Neuronal stem cell (in vitro differentiated cells): ENCODE measurements around the gene SYN1.

Experiments
- DNase-seq: peaks from one replicate; pipeline ENCODE4 v3.0.0-alpha.2; 2013; ENCODE audit warnings: low spot score
- H2AFZ ChIP-seq: one replicate; pipeline ENCODE4 v1.6.1; 2013; ENCODE audit warnings: mild to moderate bottlenecking, low read length, inconsistent platforms
- H2AK5ac ChIP-seq: 2 replicates; pipeline ENCODE4 v1.6.1; 2013; ENCODE audit warnings: low read depth, mild to moderate bottlenecking, inconsistent platforms, low read length, moderate library complexity, mixed read lengths
- H2BK120ac ChIP-seq: 2 replicates; pipeline ENCODE4 v1.6.1; 2013; ENCODE audit warnings: low read depth, mild to moderate bottlenecking, inconsistent platforms, low read length, moderate library complexity, mixed read lengths
- H2BK12ac ChIP-seq: one replicate; pipeline ENCODE4 v1.6.1; 2013; ENCODE audit warnings: low read length, inconsistent platforms
- H2BK15ac ChIP-seq: 2 replicates; pipeline ENCODE4 v1.6.1; 2013; ENCODE audit warnings: mild to moderate bottlenecking, low read length, inconsistent platforms, mixed read lengths
- H2BK5ac ChIP-seq: one replicate; pipeline ENCODE4 v1.6.1; 2013; ENCODE audit warnings: inconsistent platforms, mild to moderate bottlenecking, low read length, moderate library complexity
- H3K14ac ChIP-seq: one replicate; pipeline ENCODE4 v1.6.1; 2013; ENCODE audit warnings: low read length, inconsistent platforms
- H3K18ac ChIP-seq: 2 replicates; pipeline ENCODE4 v1.6.1; 2013; ENCODE audit warnings: low read length, inconsistent platforms
- H3K23ac ChIP-seq: 2 replicates; pipeline ENCODE4 v1.6.1; 2013; ENCODE audit warnings: low read depth, mild to moderate bottlenecking, mixed read lengths, low read length, inconsistent platforms; ENCODE audit not compliant: poor library complexity
- H3K27ac ChIP-seq: replicated peaks from 3 replicates; pipeline ENCODE4 v1.5.1; 2013; ENCODE audit warnings: low read length, inconsistent platforms
- H3K27me3 ChIP-seq, 3 experiments: 2 replicates each; pipeline ENCODE4 v1.6.1; 2013; ENCODE audit warnings: low read length in 3 of 3, mild to moderate bottlenecking in 2 of 3, inconsistent platforms in 1 of 3, low read depth in 1 of 3, mixed read lengths in 1 of 3, moderate library complexity in 1 of 3; ENCODE audit not compliant: control insufficient read depth in 3 of 3, insufficient read depth in 3 of 3
- H3K36me3 ChIP-seq, 2 donors: replicated peaks in 1 of 2; 2 replicates each; pipeline ENCODE4 v1.6.1; 2013; ENCODE audit warnings: low read length in 2 of 2; ENCODE audit not compliant: control insufficient read depth in 2 of 2, insufficient read depth in 2 of 2
- H3K4ac ChIP-seq: 2 replicates; pipeline ENCODE4 v1.6.1; 2013; ENCODE audit warnings: inconsistent platforms, mild to moderate bottlenecking, low read length, moderate library complexity
- H3K4me1 ChIP-seq, 2 donors: 1 replicate in 1 of 2; 2 replicates in 1 of 2; pipeline ENCODE4 v1.6.1; 2013; ENCODE audit warnings: low read length in 2 of 2, low read depth in 1 of 2; ENCODE audit not compliant: control insufficient read depth in 2 of 2, insufficient read depth in 1 of 2
- H3K4me2 ChIP-seq: one replicate; pipeline ENCODE4 v1.6.1; 2013; ENCODE audit warnings: mild to moderate bottlenecking, low read length, inconsistent platforms; ENCODE audit not compliant: insufficient read depth, poor library complexity, severe bottlenecking
- H3K4me3 ChIP-seq, 2 donors: 2 replicates each; pipeline ENCODE4 v1.5.1; 2013; ENCODE audit warnings: low read length in 2 of 2, mild to moderate bottlenecking in 2 of 2, inconsistent platforms in 1 of 2, moderate library complexity in 1 of 2
- H3K79me1 ChIP-seq: one replicate; pipeline ENCODE4 v1.6.1; 2013; ENCODE audit warnings: low read depth, mild to moderate bottlenecking, inconsistent platforms, low read length, moderate library complexity
- H3K9ac ChIP-seq: one replicate; pipeline ENCODE4 v1.6.1; 2013; ENCODE audit warnings: mild to moderate bottlenecking, low read depth, low read length, inconsistent platforms; ENCODE audit not compliant: poor library complexity
- H3K9me3 ChIP-seq, 2 donors: replicated peaks in 1 of 2; 2 replicates each; pipeline versions ENCODE3 to v1.6.1; 2013; ENCODE audit warnings: low read length in 2 of 2, mild to moderate bottlenecking in 2 of 2, inconsistent platforms in 1 of 2, low read depth in 1 of 2, mixed read lengths in 1 of 2, moderate library complexity in 1 of 2; ENCODE audit not compliant: control insufficient read depth in 2 of 2, insufficient read depth in 1 of 2
- H4K8ac ChIP-seq: one replicate; pipeline ENCODE4 v1.6.1; 2013; ENCODE audit warnings: low read depth, mild to moderate bottlenecking, inconsistent platforms, low read length, moderate library complexity
- H4K91ac ChIP-seq: one replicate; pipeline ENCODE4 v1.6.1; 2013; ENCODE audit warnings: low read length, low read depth, mild to moderate bottlenecking, inconsistent platforms; ENCODE audit not compliant: poor library complexity
- WGBS, 2 donors: extraction: QIAGEN DNeasy Blood & Tissue Kit; methylation state at CpG; one replicate each; pipeline ENCODE4 v1.1.7; 2013; ENCODE audit warnings: missing lambda C conversion rate in 2 of 2, mixed read lengths in 1 of 2; ENCODE audit not compliant: insufficient read length in 2 of 2, insufficient replicate concordance in 1 of 2; ENCODE audit errors: extremely low coverage in 2 of 2; 5-methylcytosine and 5-hydroxymethylcytosine counted together

SYN1 gene

DNA sequence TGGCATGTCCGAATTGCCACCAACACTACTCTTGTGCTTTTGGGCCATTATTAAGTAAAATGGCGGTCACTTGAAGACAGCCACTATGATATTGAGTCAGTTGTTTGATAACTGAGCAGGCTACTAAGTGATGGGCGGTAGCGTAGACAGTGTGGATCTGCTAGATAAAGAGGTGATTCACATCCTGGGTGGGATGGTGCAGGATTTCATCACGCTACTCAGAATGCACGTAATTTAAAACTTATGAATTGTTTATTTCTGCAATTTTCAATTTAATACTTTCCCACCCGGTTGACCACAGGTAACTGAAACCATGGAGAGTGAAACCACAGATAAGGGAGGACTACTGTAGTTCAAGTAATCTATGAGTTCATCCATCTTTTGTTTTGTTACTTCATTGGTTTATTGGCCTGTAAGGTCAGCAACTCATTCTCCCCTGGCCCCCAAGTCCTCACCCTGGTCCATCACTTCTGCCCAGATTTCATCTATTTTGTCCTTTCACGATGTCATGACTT lies 55.8 kb downstream of the SYN1 start:
- no peak overlapping the region for H4K8ac ChIP-seq

DNA sequence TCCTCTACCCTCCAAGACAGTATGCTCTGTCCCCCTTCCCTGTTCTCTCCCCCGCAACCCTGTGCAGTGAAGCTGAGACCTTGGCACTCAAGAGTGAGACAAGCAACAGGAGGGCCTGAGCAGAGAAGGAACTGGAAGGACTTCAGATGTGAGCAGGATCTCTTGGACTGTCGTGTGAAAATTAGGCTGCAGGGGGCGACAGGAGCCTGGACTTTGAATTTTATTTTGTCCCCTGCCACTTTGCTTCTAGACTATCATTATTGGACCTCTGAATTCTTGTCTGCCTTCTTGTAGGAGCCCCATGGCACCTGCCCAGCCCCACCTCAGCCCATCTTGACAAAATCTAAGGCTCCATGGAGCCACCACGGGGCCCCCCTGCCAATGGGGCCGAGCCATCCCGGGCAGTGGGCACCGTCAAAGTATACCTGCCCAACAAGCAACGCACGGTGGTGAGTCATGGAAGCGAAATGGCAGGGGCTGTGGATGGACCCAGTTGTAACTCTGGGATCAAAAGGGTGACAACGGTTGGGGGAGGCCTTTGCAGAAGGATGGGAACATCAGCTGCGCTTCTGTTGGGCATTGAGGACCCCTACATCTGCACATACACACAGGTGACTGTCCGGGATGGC lies 56.9 kb downstream of the SYN1 start:
- no peak overlapping the region for H2AFZ ChIP-seq
- DNase-seq, result no peak
- no peak overlapping the region for H3K18ac ChIP-seq
- WGBS, 2 donors, result no CpG with 5 or more reads among the region's 13 CpGs
- no peaks in the 10 kb centered on the region for H3K27me3 ChIP-seq
- no peaks in the 10 kb centered on the region for H3K9me3 ChIP-seq
- peak overlapping the region in 1 of 2 donors; percentile 13 for H3K4me3 ChIP-seq
- H4K8ac ChIP-seq, result no peak overlapping the region
- no peak overlapping the region for H2BK15ac ChIP-seq
- H3K14ac ChIP-seq, result no peak overlapping the region
- peaks cover 4% of the 10 kb centered on the region for H3K79me1 ChIP-seq
- H2BK12ac ChIP-seq, result no peak overlapping the region
- H3K36me3 ChIP-seq, result peaks cover 10 to 47% of the 10 kb centered on the region in 2 donors
- H2BK120ac ChIP-seq, result no peak overlapping the region
- no peak overlapping the region for H3K23ac ChIP-seq
- H2BK5ac ChIP-seq, result no peak overlapping the region
- H2AK5ac ChIP-seq, result no peak overlapping the region
- no peak overlapping the region for H3K4ac ChIP-seq
- H3K9ac ChIP-seq, result no peak overlapping the region
- no peak overlapping the region for H3K27ac ChIP-seq
- no peak overlapping the region for H3K4me2 ChIP-seq
- H3K4me1 ChIP-seq, result peaks cover 2 to 3% of the 10 kb centered on the region in 2 donors
- no peak overlapping the region for H4K91ac ChIP-seq

More for the DNA sequence above, 55.8 kb downstream of the SYN1 start:
- Histone ChIP-seq H2BK12ac (no peak overlapping the region), H2AFZ (no peak overlapping the region), H4K91ac (no peak overlapping the region), H2AK5ac (no peak overlapping the region), H3K4me1 (peaks cover 2 to 3% of the 10 kb centered on the region in 2 donors), H3K27ac (no peak overlapping the region), H3K4me2 (no peak overlapping the region), H3K14ac (no peak overlapping the region), H3K79me1 (peaks cover 4% of the 10 kb centered on the region), H3K27me3 (no peaks in the 10 kb centered on the region), H2BK120ac (no peak overlapping the region), H3K23ac (no peak overlapping the region), H3K4me3 (no peak overlapping the region), H3K36me3 (peaks cover 15 to 58% of the 10 kb centered on the region in 2 donors), H3K18ac (no peak overlapping the region), H2BK5ac (no peak overlapping the region), H3K4ac (no peak overlapping the region), H2BK15ac (no peak overlapping the region), H3K9me3 (no peaks in the 10 kb centered on the region), H3K9ac (no peak overlapping the region)
- WGBS, 2 donors, result no CpG with 5 or more reads among the region's 8 CpGs
- DNase-seq, result no peak

DNA sequence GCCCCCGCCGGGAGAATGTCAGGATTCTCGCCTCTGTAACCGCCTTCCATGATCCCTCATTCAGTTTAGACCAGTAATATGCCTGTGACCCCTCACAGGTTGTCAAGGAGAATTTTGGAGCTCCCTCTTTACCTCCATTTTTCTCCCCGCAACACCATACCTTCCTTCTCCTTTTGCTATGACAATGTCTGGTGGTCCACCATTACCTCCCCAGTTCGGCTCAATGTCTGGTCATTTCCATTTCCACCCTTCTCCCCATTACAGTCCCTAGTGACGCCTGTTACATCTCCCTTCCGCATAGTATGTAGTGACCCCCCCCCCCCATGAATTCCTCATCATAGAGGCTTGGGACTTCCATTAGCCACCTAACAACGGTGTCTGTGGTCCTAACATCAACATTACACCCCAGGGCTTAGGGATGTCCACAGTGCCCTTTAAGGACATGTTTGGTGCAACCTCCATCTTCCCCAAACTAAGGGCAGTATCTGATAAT lies 58.0 kb downstream of the SYN1 start:
- Histone ChIP-seq H3K18ac (no peak overlapping the region), H2BK12ac (no peak overlapping the region), H4K8ac (no peak overlapping the region), H3K27ac (no peak overlapping the region), H3K9ac (peak overlapping the region; percentile 4), H2AFZ (peak overlapping the region; percentile 98), H3K36me3 (peaks cover 7 to 37% of the 10 kb centered on the region in 2 donors), H4K91ac (no peak overlapping the region), H3K4ac (no peak overlapping the region), H2BK5ac (no peak overlapping the region), H3K4me1 (peaks cover 2 to 3% of the 10 kb centered on the region in 2 donors), H3K23ac (no peak overlapping the region), H3K4me2 (peak overlapping the region; percentile 48), H3K9me3 (no peaks in the 10 kb centered on the region), H3K27me3 (no peaks in the 10 kb centered on the region), H3K79me1 (peaks cover 4% of the 10 kb centered on the region), H3K14ac (no peak overlapping the region), H2BK15ac (no peak overlapping the region), H2AK5ac (no peak overlapping the region), H3K4me3 (peak overlapping the region; percentile 76 to 93), H2BK120ac (no peak overlapping the region)
- no CpG with 5 or more reads among the region's 9 CpGs for WGBS, 2 donors
- no peak for DNase-seq

DNA sequence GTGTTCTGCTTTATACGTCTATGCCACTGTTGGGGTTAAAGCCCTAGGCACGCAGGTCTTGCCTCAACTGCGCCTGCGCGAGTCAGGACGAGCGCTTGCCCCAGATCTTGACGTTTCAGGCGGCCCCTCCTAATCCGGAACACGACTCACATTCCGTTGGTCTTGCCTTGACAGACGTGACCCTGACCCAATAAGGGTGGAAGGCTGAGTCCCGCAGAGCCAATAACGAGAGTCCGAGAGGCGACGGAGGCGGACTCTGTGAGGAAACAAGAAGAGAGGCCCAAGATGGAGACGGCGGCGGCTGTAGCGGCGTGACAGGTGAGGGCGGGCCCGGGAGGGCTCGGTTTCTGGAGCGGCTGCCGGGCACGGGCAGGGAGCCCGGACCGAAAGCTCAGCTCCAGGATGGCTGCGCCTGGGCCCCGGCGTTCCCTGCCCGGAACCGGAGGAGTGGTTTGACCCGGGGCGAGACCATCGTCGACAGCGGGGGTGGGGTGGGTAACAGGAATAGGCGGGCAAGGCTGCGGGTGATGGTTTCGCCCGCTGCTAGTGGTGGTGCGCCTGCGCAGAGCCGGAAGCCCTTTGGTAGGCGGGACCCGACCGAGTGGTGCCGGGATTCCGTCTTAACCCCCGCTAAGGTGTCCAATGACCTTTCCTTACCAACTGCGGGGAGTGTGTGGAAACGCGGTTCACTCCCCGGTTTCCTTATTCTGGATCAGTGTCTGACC lies 58.6 kb downstream of the SYN1 start, which contains the start of gene ARAF:
Gene ARAF, plus strand, starts transcription at position 272 of the 725 bp plus-strand sequence. CDS start 1,763 bp downstream, outside the sequence.
- Histone ChIP-seq H3K9me3 (no peaks in the 10 kb centered on the region), H3K14ac (no peak within 1 kb of the TSS), H2AFZ (peak within 1 kb of the TSS; percentile 98), H3K36me3 (peaks cover 7 to 32% of the 10 kb centered on the region in 2 donors), H3K27ac (peak within 1 kb of the TSS; percentile 76), H2AK5ac (no peak within 1 kb of the TSS), H4K91ac (no peak within 1 kb of the TSS), H4K8ac (no peak within 1 kb of the TSS), H3K4ac (no peak within 1 kb of the TSS), H3K27me3 (no peaks in the 10 kb centered on the region), H3K79me1 (peaks cover 4% of the 10 kb centered on the region), H3K4me3 (peak within 1 kb of the TSS; percentile 76 to 93), H2BK5ac (no peak within 1 kb of the TSS), H3K18ac (peak within 1 kb of the TSS; percentile 77), H3K9ac (peak within 1 kb of the TSS; percentile 57), H2BK120ac (no peak within 1 kb of the TSS), H3K4me1 (peaks cover 2 to 3% of the 10 kb centered on the region in 2 donors), H3K4me2 (peak within 1 kb of the TSS; percentile 48), H2BK12ac (no peak within 1 kb of the TSS), H3K23ac (no peak within 1 kb of the TSS), H2BK15ac (no peak within 1 kb of the TSS)
- DNase-seq, result peak; percentile 99
- no CpG with 5 or more reads among the region's 59 CpGs for WGBS, 2 donors
